ENCODE data around the gene CCDC88C.
A peak's percentile ranks its signal among the peaks of the same experiment; 100 is the strongest.

CCDC88C gene

GRCh38 chr14:91326514-91327249, 90.9 kb downstream of the CCDC88C start:
- DNase-seq, result peak; percentile 66

GRCh38 chr14:91324606-91325575, 92.7 kb downstream of the CCDC88C start:
- DNase-seq, result peak; percentile 95

- peak; percentile 79 for DNase-seq
Observed at GRCh38 chr14:91323671-91324605, 93.7 kb downstream of the CCDC88C start.

DNA sequence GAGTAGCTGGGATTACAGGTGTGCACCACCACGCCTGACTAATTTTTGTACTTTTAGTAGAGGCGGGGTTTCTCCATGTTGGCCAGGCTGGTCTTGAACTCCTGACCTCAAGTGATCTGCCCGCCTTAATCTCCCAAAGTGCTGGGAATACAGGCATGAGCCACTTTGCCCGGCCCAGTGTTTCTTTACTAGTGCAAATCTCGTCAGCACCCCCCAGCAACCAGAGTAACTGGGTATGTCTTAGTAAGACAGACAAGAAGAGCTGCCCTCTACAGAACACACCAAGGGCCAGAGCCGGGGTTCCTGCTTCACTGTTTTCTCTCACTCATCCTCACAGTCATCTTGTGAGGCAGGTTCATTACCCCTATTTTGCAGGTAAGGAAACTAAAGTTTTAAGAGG, 94.6 kb downstream of the CCDC88C start:
- no peak for DNase-seq

DNA sequence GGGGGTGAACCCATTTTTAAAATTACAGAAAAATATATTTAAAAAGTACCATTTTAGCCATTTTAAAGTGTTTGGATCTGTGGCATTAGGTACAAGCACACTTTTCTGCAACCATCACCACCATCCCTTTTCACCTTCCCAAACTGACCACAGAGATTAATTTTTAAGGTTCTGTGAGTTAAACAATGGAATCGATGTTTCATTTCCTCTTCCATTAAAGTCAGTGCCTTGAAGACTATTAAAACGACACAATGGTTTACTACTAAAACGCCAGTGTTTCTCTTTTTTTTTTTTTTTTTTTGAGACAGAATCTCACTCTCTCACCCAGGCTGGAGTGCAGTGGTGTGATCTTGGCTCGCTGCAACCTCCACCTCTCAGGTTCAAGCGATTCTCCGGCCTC, 95.0 kb downstream of the CCDC88C start:
- no peak for DNase-seq

DNA sequence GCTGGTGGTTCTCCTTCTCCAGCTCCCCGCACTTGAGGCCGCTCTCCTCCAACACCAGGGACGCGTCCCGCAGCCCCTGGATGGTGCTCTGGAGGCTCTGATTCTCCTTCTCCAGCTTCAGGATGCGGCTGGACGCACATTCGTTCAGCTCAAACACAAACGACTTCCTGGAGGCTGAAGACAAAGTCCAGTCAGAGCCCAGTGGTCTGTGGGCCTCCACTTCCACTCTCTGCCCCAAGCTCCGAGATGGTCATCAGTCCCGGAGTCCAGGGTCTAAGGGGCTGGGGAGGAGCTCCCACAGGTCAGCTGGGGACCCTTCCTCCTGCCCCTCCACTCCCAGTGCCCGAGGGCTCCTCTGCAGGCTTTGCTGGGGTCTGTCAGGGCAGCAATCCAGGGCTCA, 96.5 kb downstream of the CCDC88C start:
- no peak for DNase-seq

GRCh38 chr14:91320266-91320665, 97.4 kb downstream of the CCDC88C start:
- no peak for DNase-seq

- no peak for DNase-seq
Observed at GRCh38 chr14:91318911-91319310, 98.7 kb downstream of the CCDC88C start.

DNA sequence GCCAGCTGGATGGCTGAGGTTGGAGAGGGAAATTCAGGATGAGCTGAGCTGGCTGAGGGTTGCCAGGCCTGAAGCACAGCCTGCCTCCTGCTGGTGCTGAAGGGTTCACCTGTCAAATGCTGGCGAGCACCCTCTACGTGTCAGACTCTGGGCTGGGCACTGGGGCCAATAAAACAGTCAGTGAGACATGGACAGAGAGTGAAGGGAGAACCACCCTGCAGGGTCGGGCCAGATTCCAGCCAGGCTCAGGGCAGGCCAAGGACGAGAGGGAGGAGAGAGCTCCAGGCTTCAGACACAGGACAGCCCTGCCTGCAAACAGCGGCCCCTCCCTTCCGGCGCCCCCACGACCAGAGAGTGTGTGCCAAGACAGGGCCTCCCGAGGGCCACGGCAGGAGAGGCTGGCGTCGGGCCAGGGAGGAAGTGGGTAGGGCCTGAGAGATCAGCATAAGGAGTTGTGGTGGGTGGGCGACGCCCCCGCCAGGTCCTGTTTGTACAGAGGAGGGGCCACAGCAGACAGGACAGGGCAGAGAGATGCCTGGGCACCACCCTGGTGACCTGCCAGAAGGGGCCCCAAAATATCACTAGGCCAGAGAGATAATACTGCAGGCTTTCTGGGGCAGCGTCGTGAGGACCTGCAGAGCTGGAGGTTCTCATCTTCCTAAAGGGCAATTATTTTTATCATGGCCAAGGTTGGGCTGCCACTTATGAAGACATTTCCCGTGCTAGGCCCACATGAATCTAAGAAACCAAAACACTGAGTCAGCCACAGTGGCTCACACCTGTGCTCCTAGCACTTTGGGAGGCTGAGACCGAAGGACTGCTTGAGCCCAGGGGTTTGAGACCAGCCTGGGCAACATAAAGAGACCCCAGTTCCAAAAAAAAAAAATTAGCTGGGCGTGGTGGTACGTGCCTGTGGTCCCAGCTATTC, 100.0 kb downstream of the CCDC88C start:
- peak; percentile 66 for DNase-seq

- no peak for DNase-seq
Observed at GRCh38 chr14:91316761-91317160, 100.9 kb downstream of the CCDC88C start.

DNA sequence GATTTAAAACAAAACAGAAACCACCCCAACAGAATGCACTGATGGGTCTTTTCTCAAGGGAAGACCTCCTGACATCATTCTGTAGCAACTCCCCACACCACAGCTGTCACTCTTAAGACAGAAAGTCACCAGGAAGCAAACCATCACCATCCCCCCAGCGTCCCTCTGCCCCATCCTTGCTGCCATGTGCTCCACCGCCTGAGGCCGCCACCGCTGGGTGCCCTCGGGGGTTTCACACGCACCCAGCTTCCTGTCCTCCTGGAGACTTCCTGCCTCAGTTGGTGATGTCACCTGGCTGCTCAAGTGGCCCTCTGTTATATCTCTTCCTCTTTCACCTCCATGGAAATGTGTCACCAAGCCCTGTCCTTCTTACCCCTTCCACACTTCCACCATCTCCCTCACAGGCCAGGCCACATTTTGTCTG, 101.8 kb downstream of the CCDC88C start:
- no peak for DNase-seq

DNA sequence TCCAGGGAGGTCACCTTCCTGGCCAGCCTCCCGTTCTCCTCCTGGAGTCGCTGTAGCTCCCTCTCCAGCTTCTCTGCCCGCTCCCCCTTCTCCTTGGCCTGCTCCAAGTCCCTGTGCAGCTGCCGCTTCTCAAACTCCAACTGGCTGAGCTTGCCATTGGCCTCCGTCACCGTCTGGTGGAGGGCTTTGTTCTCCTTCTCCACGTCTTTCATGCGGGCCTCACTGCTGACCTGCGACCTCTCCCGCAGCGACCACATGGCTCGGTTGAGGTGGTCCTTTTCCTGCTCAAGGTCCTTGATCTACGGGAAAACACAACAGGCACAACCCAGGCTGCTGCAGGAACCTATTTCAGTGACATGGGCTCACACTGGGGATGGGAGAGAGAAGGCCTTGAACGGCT, 103.8 kb downstream of the CCDC88C start:
- DNase-seq, result no peak

GRCh38 chr14:91313154-91313850, 104.3 kb downstream of the CCDC88C start:
- DNase-seq, result no peak

GRCh38 chr14:91311284-91311662, 106.3 kb downstream of the CCDC88C start:
- DNase-seq, result no peak

GRCh38 chr14:91310606-91311283, 106.9 kb downstream of the CCDC88C start:
- no peak for DNase-seq

DNA sequence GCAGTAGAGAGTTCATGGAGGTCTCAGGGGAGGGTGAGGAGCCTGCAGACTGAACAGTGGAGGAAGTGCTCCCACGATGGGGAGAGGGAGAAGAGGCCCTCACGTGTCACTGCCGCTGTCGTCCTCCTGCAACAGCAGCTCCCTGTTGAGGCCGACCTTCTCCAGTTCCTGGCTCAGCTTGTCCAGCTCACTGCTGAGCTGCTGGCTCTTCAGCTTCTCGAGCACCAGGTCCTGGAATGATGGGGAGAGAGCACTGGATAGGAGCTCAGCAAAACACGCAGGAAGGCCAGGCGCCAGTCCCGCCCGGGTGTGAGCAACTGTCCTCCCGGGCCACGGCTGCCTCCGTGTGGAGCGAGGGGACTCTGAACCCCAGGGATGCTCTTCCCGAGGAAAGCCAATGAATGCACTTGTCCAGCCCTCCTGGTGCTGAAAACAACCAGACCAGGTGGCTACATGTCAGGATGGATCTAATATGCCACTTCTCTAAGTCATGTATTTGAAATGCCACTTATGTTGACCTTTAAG, 107.8 kb downstream of the CCDC88C start:
- DNase-seq, result no peak

DNA sequence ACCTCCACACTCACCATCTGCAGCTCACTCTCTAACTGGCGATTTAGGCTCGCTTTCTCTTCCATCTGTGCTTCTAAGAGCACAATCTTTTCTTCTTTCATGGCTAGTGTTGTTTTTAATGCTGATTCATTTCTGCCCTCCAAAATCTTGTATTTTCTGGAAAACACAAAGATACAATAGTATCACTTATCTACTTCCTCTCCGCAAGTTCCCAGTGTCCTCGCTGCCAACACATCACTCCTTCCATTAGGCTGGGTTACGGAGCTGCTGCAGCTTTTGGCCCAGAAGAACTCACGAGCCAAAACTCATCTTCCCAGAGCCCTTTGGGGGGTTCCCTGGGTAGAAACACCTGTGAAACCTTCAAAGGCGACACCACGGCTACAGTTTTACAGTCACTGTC, 109.3 kb downstream of the CCDC88C start:
- DNase-seq, result no peak

DNA sequence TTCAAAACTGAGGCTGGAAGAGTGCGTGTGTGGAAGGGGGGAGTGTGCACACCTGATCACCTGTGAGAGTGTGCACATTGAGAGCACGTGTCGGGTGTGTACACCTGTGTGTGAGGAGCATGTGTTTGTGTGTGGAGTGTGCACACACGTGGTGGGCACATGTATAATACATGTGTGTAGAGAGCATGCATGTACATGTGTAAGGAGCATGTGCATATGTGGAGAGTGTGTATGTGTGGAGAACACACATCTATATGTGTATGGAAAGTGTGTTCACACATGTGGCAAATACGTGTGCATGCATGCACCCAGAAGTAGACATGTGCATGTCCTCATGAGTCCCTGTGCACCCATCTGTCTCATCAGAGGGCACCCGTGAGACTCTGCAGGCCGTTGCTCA, 110.0 kb downstream of the CCDC88C start:
- DNase-seq, result no peak

DNA sequence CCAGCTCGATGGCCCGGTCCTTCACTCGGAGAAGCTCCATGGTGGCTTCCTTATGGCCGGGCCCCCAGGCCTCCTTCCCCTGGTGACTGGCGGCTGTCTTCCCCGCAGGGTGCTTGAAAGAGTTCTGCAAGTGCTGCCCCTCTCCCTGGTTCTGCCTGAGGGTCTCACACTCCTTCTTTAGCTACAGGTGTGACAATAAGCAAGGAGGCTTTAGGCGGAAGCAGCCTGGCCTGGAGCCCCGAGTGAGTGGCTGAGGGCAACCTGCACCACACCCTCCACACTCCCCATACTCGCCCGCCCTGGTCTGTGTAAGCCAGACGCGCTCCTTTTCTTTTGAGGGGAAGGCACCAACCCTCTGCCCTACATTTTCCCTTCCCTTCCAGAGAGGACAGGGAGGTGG, 110.6 kb downstream of the CCDC88C start:
- no peak for DNase-seq

- DNase-seq, result no peak
Observed at GRCh38 chr14:91306547-91306946, 111.1 kb downstream of the CCDC88C start.

Measured in DMS79 treated with DMSO at 0.1 percent for 48 hours (cell line).